Left ventricle myocardium inferior (tissue), 1 donor: ENCODE data around the gene PMEPA1. TPM values are rescaled to one million over a fixed set of nuclear protein-coding genes. Genes with fewer than 3 reads are reported as not detected.

Experiments used
- DNase-seq: peaks from one replicate; pipeline ENCODE4 v3.0.0-alpha.2; 2020
- H3K27ac ChIP-seq: fragments of 200-600 bp; replicated peaks from 2 replicates; pipeline ENCODE4 v1.8.0; 2021
- H3K27me3 ChIP-seq: fragments of 200-600 bp; 2 replicates; pipeline ENCODE4 v1.8.0; 2021; ENCODE audit warnings: low read depth
- H3K36me3 ChIP-seq: fragments of 200-600 bp; 2 replicates; pipeline ENCODE4 v1.8.0; 2021
- H3K4me1 ChIP-seq: fragments of 200-600 bp; 2 replicates; pipeline ENCODE4 v1.8.0; 2021
- H3K4me3 ChIP-seq: fragments of 200-600 bp; 2 replicates; pipeline ENCODE4 v1.8.0; 2021; ENCODE audit warnings: mild to moderate bottlenecking, moderate library complexity
- H3K9me3 ChIP-seq: fragments of 200-600 bp; replicated peaks from 2 replicates; pipeline ENCODE4 v1.8.0; 2021
- intact Hi-C: fragments of 100-400 bp; cut with micrococcal nuclease; formaldehyde crosslinking; loops from one replicate; pipeline ENCODE4 v1.11.0; 2022
- total RNA-seq: library from RNA; stranded (reverse); fragmentation: NEBNext Ultra II Directional; extraction: Animal tissue kit (Norgen Biotek cat#: 25700); gene quantifications from one replicate; pipeline ENCODE4 v1.2.1, GENCODE V29; 2021
- TF ChIP-seq, protein P1 (sequence below): fragments of 200-600 bp; IDR thresholded peaks from 2 replicates; pipeline ENCODE4 v1.8.0; 2021; ENCODE audit warnings: antibody characterized with exemption, mild to moderate bottlenecking, borderline replicate concordance
- donor health status: DM: no; HTN: yes; CAD: no; lungs with severe emphysema.

Gene PMEPA1
- total RNA-seq, 1 donor from 2014 or later = 36.4 TPM

- TF ChIP-seq, protein P1, sequence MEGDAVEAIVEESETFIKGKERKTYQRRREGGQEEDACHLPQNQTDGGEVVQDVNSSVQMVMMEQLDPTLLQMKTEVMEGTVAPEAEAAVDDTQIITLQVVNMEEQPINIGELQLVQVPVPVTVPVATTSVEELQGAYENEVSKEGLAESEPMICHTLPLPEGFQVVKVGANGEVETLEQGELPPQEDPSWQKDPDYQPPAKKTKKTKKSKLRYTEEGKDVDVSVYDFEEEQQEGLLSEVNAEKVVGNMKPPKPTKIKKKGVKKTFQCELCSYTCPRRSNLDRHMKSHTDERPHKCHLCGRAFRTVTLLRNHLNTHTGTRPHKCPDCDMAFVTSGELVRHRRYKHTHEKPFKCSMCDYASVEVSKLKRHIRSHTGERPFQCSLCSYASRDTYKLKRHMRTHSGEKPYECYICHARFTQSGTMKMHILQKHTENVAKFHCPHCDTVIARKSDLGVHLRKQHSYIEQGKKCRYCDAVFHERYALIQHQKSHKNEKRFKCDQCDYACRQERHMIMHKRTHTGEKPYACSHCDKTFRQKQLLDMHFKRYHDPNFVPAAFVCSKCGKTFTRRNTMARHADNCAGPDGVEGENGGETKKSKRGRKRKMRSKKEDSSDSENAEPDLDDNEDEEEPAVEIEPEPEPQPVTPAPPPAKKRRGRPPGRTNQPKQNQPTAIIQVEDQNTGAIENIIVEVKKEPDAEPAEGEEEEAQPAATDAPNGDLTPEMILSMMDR = no peak
- intact Hi-C loops = no loop called here
- Histone ChIP-seq H3K9me3 (no peaks in the 10 kb centered on the region), H3K36me3 (no peaks in the 10 kb centered on the region), H3K4me3 (no peak overlapping the region), H3K4me1 (peaks cover 70% of the 10 kb centered on the region), H3K27ac (no peak overlapping the region), H3K27me3 (no peaks in the 10 kb centered on the region)
- DNase-seq = no peak
These were observed 38.8 kb downstream of the PMEPA1 start for GRCh38 chr20:57671072-57671391.

GRCh38 chr20:57670288-57671071, 39.3 kb downstream of the PMEPA1 start:
- no peaks in the 10 kb centered on the region for H3K36me3 ChIP-seq
- H3K27me3 ChIP-seq = no peaks in the 10 kb centered on the region
- DNase-seq = no peak
- no peak overlapping the region for H3K4me3 ChIP-seq
- H3K4me1 ChIP-seq = peaks cover 64% of the 10 kb centered on the region
- H3K27ac ChIP-seq = no peak overlapping the region
- TF ChIP-seq, protein P1 = no peak
- intact Hi-C loops = no loop called here
- no peaks in the 10 kb centered on the region for H3K9me3 ChIP-seq

DNA sequence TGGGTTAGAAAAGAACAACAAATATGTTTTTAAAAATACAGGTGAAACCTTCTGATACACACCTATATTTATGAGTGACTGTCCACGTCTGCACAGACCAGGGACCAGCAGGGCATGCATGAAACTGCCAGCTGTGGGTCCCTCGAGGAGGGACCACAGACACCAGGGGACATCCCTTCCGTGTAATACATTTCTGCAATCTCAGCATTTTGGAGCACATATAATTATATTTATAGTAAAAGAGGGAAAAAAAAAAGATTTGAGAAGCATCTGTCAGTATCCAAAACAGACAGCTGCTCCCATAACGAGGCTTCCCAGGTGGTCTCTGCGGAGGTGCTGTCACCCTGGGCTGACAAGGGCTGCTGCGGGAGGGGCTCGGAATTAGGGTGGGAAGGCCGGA, 40.2 kb downstream of the PMEPA1 start:
- Histone ChIP-seq H3K27me3 (no peaks in the 10 kb centered on the region), H3K4me3 (no peak overlapping the region), H3K4me1 (peaks cover 57% of the 10 kb centered on the region), H3K9me3 (no peaks in the 10 kb centered on the region), H3K36me3 (no peaks in the 10 kb centered on the region), H3K27ac (no peak overlapping the region)
- no peak for DNase-seq
- intact Hi-C loops = no loop called here
- TF ChIP-seq, protein P1 = no peak

- Histone ChIP-seq H3K36me3 (no peaks in the 10 kb centered on the region), H3K27me3 (no peaks in the 10 kb centered on the region), H3K27ac (no peak overlapping the region), H3K9me3 (no peaks in the 10 kb centered on the region), H3K4me1 (peaks cover 48% of the 10 kb centered on the region), H3K4me3 (no peak overlapping the region)
- TF ChIP-seq, protein P1 = no peak
- DNase-seq = no peak
- intact Hi-C loops = no loop called here
These were observed 41.7 kb downstream of the PMEPA1 start for GRCh38 chr20:57667924-57668782.

DNA sequence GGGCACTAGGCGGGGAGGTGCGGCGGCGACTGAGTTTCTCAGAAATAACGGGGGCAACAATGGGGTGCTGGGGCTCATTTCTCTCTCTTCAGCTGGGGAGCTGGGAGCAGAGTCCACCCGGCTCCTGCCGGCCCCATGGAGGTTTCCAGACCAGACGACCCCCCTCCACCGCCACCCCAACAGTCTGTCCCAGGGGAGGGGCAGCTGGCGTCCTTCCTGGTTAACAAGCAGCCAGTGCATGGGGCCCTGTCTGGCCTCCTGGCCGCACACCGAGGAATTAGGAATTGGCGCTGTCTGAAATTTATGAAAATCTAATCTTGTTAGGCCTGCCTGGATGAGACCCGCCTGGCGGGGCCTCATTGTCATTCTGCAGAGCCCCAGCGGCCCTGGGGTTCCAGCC, 42.4 kb downstream of the PMEPA1 start:
- Histone ChIP-seq H3K4me3 (no peak overlapping the region), H3K9me3 (no peaks in the 10 kb centered on the region), H3K27ac (no peak overlapping the region), H3K27me3 (no peaks in the 10 kb centered on the region), H3K36me3 (no peaks in the 10 kb centered on the region), H3K4me1 (peaks cover 42% of the 10 kb centered on the region)
- intact Hi-C loops = no loop called here
- TF ChIP-seq, protein P1 = no peak
- no peak for DNase-seq
